Transverse colon (tissue), 3 donors: ENCODE results near the gene LPAR2.
"Not testable (repeated sequence)": the region's sequence is repeated elsewhere in the genome, so short reads cannot be mapped to it uniquely, and the experiment has no call there.

Source experiments
- CTCF ChIP-seq, 5 experiments: fragments of 200-600 bp in 3 of 5; fragments of 450-650 bp in 2 of 5; sonication (generic) in 3 of 5; IDR thresholded peaks; 1 replicate in 2 of 5; 2 replicates in 3 of 5; pipeline ENCODE4 v1.5.1; 2016 to 2017; ENCODE audit warnings: antibody characterized with exemption in 5 of 5, inconsistent platforms in 3 of 5, mild to moderate bottlenecking in 2 of 5, moderate library complexity in 1 of 5
- EP300 ChIP-seq: sonication (generic); formaldehyde crosslinking; IDR thresholded peaks from one replicate; pipeline ENCODE4 v1.6.1; 2017; ENCODE audit warnings: antibody characterized with exemption, low read depth

DNA sequence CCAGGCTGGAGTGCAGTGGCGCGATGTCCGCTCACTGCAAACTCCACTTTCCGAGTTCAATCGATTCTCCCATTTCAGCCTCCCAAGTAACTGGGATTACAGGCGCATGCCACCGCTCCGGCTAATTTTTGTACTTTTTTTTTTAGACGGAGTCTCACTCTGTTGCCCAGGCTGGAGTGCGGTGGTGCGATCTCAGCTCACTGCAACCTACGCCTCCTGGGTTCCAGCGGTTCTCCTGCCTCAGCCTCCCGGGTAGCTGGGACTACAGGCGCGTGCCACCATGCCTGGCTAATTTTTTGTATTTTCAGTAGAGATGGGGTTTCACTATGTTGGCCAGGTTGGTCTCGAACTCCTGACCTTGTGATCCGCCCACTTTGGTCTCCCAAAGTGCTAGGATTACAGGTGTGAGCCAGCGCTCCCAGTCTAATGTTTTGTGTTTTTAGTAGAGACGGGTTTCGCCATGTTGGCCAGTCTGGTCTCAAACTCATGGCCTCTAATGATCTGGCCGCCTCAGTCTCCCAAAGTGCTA is 37.5 kb upstream of the LPAR2 start:
- TF ChIP-seq CTCF (IDR thresholded peaks at IDR 0.05); EP300: not testable (repeated sequence)
